Activated T-cell treated with anti-CD3 and anti-CD28 coated beads, Interleukin-2, amount 50 U/mL, for 4 hours (primary cell): ENCODE results near the gene ARGFX. TPM values are rescaled to one million over a fixed set of nuclear protein-coding genes. Genes with fewer than 3 reads are reported as not detected.
"Not testable (repeated sequence)": the region's sequence is repeated elsewhere in the genome, so short reads cannot be mapped to it uniquely, and the experiment has no call there.

Source experiments
- ATAC-seq, 2 donors: fragments of 200-7000 bp; cut with Tn5 transposase; one replicate each; pipeline ENCODE4 v1.10.0; 2021
- DNase-seq: peaks from one replicate; pipeline ENCODE4 v3.0.0-alpha.2; 2020
- H3K27me3 Mint-ChIP-seq: one replicate; pipeline ENCODE4 v1.8.0; 2021; ENCODE audit warnings: low read depth, mixed read lengths
- H3K36me3 Mint-ChIP-seq: one replicate; pipeline ENCODE4 v1.8.0; 2022; ENCODE audit warnings: mixed read lengths; ENCODE audit not compliant: insufficient read depth
- H3K4me1 Mint-ChIP-seq: one replicate; pipeline ENCODE4 v1.8.0; 2021; ENCODE audit warnings: low read depth, mixed read lengths
- H3K4me3 Mint-ChIP-seq: one replicate; pipeline ENCODE4 v1.8.0; 2021; ENCODE audit warnings: mild to moderate bottlenecking, moderate library complexity, mixed read lengths
- H3K9me3 Mint-ChIP-seq: one replicate; pipeline ENCODE4 v1.8.0; 2021; ENCODE audit warnings: mixed read lengths
- total RNA-seq, 3 donors: library from RNA; stranded (reverse); gene quantifications; one replicate each; pipeline ENCODE4 v1.2.1, GENCODE V29; 2021

ARGFX gene
- total RNA-seq, 3 donors from 2014 or later = not detected

DNA sequence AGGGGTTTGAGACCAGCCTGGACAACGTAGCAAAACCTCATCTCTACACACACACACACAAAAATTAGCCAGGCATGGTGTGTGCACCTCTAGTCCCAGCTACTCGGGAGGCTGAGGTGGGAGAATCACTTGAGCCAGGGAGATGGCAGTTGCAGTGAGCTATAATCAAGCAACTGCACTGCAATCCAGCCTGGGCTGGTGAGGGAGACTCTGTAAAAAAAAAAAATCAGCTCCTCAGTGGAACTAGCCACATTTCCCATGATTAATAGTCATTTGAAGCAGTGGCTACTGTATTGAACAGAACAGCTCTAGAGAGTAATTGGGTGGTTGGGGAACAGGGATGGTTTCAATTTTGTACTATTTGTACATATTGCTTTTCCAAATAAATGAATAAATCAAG lies 13.9 kb downstream of the ARGFX start:
- no peaks in the 10 kb centered on the region for H3K9me3 Mint-ChIP-seq

DNA sequence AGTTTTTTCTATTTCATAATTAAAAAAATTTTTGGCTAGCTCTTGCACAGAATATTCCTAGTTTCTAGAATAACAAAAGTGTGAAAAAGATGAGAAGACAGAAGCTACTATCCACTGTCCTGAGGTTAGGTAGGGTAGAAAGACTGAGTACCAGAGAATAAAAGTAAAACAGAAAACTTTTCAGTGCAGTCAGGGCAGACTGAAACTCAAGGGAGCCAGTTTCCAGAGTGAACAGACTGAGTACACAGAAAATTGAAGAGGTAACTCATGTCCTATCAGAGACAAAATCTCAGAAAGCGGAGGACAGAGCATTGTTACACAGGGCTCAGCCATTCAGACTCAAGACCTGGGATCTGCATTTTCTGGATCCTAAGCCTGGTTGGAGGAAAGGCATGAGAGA lies 16.7 kb downstream of the ARGFX start:
- ATAC-seq (no peak), DNase-seq (no peak)
- H3K4me1 Mint-ChIP-seq = no peaks in the 10 kb centered on the region
- no peak overlapping the region for H3K4me3 Mint-ChIP-seq
- no peaks in the 10 kb centered on the region for H3K9me3 Mint-ChIP-seq
- H3K27me3 Mint-ChIP-seq = peaks cover 10% of the 10 kb centered on the region
- no peaks in the 10 kb centered on the region for H3K36me3 Mint-ChIP-seq

More for the DNA sequence above, 13.9 kb downstream of the ARGFX start:
- Mint-ChIP-seq H3K4me1 (no peaks in the 10 kb centered on the region), H3K27me3 (peaks cover 10% of the 10 kb centered on the region), H3K4me3 (no peak overlapping the region), H3K36me3 (no peaks in the 10 kb centered on the region)
- ATAC-seq (no peak), DNase-seq (no peak)

DNA sequence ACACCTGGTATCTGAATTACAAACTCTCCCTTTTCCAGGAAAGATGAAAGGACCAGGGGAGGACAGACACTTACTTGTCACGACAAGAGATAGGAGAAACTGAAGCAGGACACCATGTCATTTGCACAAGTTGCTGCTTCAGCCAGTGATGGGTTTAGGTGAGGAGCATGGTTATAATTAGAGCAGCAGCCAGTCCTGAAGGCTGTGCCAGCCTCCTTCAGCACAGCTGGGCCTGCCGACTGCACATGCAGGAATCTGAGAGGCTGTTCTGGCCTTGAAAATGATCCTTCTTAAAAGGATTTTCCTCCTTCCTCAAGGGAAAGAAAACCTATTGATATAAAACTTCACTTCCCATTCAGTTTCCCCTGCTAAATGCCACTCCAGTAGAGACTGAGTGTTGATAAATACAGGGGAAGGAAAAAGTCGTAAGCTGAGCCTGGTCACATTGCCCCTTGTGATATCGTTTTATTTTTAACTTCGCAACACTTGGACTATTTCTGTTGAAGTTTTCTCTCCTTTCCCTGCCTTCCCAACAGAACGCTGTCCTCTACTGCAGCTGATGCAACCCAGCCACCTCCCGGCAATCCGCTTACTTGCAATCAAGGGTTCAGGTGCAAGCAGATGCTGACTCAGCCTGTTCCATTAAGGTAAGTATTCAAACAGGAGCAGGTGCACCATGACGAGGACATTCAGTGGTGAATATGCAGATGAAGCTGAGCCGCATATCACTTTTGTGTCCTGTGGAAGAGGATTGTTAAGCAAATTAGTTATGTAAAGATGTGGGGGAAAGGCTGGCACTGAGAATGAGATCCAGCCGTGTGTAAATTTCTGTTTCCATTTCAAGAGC lies 25.3 kb downstream of the ARGFX start, which contains the start of gene FBXO40:
TSS of gene FBXO40 (plus strand) at position 524 of the 847 bp plus-strand sequence. CDS start 27,197 bp downstream, outside the sequence.
- no peak within 1 kb of the TSS for H3K4me3 Mint-ChIP-seq
- DNase-seq (no peak), ATAC-seq (no peak)
- no peaks in the 10 kb centered on the region for H3K36me3 Mint-ChIP-seq
- H3K4me1 Mint-ChIP-seq = no peaks in the 10 kb centered on the region
- H3K27me3 Mint-ChIP-seq = peaks cover 2% of the 10 kb centered on the region
- no peaks in the 10 kb centered on the region for H3K9me3 Mint-ChIP-seq

DNA sequence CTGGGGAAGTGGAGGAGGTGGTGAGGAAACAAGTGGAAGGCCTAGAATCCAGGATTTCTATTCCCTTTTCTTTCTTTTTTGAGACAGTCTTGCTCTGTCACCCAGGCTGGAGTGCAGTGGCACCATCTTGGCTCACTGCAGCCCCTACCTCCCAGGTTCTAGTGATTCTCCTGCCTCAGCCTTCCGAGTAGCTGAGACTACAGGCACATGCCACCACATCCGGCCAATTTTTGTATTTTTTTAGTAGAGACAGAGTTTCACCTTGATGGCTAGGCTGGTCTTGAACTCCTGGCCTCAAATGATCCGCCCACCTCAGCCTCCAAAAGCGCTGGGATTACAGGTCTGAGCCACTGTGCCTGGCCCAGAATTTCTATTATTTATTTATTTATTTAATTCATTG lies 26.1 kb downstream of the ARGFX start:
- H3K4me1 Mint-ChIP-seq, H3K27me3 Mint-ChIP-seq, DNase-seq, H3K9me3 Mint-ChIP-seq, ATAC-seq, H3K4me3 Mint-ChIP-seq, H3K36me3 Mint-ChIP-seq: not testable (repeated sequence)

DNA sequence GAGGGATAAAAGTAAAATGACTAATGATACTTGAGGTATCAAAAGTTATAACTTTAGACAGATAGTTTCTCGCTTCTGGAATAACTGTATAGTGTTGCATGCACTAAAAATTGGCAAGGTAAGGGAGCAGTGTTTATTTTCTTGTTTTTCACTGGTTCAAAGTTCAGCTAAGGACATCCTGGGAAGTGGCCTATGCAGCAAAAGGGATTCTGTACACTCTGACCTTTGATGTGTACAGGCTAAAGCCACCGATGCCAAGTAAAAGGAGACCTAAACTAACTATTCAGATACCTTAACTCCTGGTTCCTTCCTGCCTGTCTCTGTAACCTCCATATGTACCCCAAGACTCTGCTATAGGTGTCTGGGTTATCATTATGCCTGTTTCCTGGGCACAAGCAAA lies 27.1 kb downstream of the ARGFX start:
- Mint-ChIP-seq H3K4me3 (no peak overlapping the region), H3K9me3 (no peaks in the 10 kb centered on the region), H3K4me1 (no peaks in the 10 kb centered on the region), H3K27me3 (peaks cover 2% of the 10 kb centered on the region), H3K36me3 (no peaks in the 10 kb centered on the region)
- ATAC-seq = no peak
- DNase-seq = no peak

DNA sequence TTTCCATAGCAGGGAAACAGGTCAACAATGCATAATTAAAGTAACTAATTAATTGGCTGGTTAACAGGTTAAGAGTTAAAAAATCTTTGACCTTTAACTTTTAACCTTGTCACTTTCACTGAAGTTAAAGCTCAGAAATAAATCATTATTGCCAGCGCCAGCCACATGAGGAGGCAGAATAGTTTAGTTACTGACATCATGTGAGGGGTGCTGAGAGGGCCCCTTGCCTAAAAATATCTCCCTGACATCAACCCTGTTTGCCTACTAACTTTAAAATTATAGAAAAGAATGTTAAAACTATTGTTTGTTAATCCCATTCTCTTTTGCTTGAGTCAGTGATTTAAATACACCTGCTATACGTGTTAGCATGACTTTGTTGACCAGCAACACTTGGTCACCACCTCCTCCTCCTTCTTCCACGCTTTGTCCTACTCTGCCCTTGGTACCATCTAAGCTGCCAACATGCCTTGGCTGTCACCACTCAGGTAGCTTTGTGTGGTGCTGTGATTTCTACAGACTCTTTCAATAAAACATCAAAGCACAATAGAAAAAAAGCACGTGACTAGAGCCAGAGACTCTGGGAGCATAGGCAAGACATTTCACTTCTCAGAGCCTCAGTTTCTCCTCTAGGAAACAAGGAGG lies 28.1 kb downstream of the ARGFX start:
- Mint-ChIP-seq H3K4me1 (no peaks in the 10 kb centered on the region), H3K36me3 (no peaks in the 10 kb centered on the region), H3K27me3 (peaks cover 2% of the 10 kb centered on the region), H3K4me3 (no peak overlapping the region), H3K9me3 (no peaks in the 10 kb centered on the region)
- DNase-seq (no peak), ATAC-seq (no peak)

DNA sequence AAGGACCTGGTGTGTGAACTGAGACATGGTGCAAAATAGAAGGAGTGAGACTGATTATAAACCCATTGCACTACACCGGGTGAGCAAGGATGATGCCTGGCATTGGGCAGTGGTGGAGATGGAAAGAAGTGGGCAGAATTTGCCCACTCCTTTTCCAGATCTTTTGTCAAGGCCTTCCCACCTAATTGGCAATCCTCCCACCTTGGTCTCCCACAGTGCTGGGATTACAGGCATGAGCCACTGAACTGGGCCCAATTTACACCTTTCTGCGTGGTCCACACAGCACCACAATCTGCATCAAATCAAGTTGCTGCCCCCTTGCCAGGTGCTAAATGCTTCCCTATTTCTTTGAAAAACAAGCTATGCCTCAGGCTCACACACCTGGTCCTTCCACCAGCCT lies 30.8 kb downstream of the ARGFX start:
- Mint-ChIP-seq H3K36me3 (no peaks in the 10 kb centered on the region), H3K4me1 (no peaks in the 10 kb centered on the region), H3K4me3 (no peak overlapping the region), H3K27me3 (no peaks in the 10 kb centered on the region), H3K9me3 (no peaks in the 10 kb centered on the region)
- ATAC-seq (no peak), DNase-seq (no peak)

DNA sequence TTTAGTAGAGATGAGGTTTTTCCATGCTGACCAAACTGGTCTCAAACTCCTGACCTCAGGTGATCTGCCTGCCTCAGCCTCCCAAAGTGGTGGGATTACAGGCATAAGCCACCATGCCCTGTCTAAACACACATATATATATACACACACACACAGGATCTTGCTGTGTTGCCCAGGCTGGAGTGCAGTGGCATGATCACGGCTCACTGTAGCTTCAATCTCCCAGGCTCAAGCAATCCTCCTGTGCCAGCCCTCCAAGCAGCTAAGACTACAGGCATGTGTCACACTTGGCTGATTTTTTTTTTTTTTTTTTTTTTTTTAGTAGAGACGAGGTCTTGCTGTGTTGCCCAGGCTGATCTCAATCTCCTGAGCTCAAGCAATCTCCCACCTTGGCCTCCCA lies 32.2 kb downstream of the ARGFX start:
- not testable (repeated sequence) for ATAC-seq, H3K4me1 Mint-ChIP-seq

DNA sequence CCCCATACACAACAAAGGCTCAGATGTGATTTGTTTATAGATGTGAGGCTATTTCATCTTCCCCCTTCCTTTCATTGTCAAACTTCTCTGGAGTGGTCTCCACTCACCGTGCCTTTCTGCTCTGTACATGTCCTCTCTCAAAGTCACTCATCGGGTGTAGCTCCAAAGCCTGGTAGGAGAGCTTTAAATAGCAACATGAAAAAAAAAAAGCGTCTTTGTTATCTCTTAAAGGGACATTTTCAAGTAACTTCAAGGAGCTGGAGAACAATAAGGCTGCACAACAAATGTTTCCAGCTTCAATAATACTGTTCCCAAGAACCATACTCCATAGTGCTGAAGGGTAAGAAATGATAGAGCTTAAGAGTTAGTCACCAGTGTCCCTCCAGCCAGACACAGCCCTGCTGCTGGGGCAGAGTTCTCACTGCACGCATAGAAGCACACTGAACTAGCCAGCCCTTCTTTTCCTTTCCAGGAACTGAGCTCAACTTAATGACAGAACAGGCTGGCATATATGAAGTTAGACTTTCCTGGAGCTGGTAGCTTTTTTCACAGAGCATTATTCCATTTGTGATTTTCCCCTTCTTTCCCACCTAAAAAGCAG lies 33.6 kb downstream of the ARGFX start:
- Mint-ChIP-seq H3K36me3 (no peaks in the 10 kb centered on the region), H3K4me1 (no peaks in the 10 kb centered on the region), H3K4me3 (no peak overlapping the region), H3K27me3 (no peaks in the 10 kb centered on the region), H3K9me3 (no peaks in the 10 kb centered on the region)
- DNase-seq = no peak
- no peak for ATAC-seq

More for the DNA sequence above, 32.2 kb downstream of the ARGFX start:
- not testable (repeated sequence) for DNase-seq, H3K4me3 Mint-ChIP-seq, H3K36me3 Mint-ChIP-seq, H3K9me3 Mint-ChIP-seq, H3K27me3 Mint-ChIP-seq

DNA sequence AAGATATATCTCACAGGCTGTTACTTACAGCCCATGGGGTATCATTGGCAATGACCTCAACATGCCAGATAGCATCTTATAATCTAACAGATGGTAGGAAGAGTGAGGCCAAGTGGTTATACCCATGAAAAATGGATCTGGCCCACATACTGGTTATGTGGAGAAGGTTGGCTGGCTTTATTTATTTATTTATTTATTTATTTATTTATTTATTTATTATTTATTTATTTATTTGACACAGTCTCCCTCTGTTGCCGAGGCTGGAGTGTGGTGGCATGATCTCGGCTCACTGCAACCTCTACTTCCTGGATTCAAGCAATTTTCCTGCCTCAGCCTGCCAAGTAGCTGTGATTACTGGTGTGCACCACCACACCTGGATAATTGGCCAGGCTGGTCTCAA lies 37.0 kb downstream of the ARGFX start:
- Mint-ChIP-seq H3K4me1 (no peaks in the 10 kb centered on the region), H3K27me3 (no peaks in the 10 kb centered on the region)
- DNase-seq = no peak

DNA sequence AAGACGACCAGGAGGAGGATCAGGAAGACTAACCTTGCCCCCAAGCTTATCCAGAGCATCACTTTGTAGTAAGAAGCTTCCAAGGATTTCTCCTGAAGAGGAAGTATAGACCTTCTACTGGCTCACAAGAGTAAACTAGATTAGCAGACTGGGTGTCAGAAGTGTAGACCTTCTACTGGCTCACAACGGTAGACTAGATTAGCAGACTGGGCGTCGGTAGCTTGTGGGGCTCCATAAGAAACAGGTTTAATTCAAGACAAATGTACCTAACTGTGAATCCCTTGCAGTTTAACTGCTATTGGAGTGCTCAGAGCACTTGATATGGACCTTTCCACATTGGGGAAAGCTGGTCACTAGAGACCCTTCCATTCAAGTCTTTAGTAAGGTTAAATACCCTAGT lies 38.4 kb downstream of the ARGFX start:
- ATAC-seq = no peak
- H3K4me1 Mint-ChIP-seq = no peaks in the 10 kb centered on the region

More for the DNA sequence above, 37.0 kb downstream of the ARGFX start:
- Mint-ChIP-seq H3K9me3 (no peaks in the 10 kb centered on the region), H3K4me3 (no peak overlapping the region), H3K36me3 (no peaks in the 10 kb centered on the region)
- no peak for ATAC-seq

More for the DNA sequence above, 38.4 kb downstream of the ARGFX start:
- Mint-ChIP-seq H3K4me3 (no peak overlapping the region), H3K27me3 (no peaks in the 10 kb centered on the region), H3K9me3 (no peaks in the 10 kb centered on the region), H3K36me3 (no peaks in the 10 kb centered on the region)
- no peak for DNase-seq

Other genes starting within 250 kb of the ARGFX start
- 1 to 10 TPM; 2.9 to 4.4 (median 3.8) TPM for gene POLQ, start 22.0 kb upstream of the ARGFX start, total RNA-seq
- gene FBXO40, start 25.4 kb downstream of the ARGFX start, total RNA-seq = not detected
- 100 to 1,000 TPM; 189 to 221 (median 208) TPM for gene HCLS1, start 93.0 kb downstream of the ARGFX start, total RNA-seq
- 10 to 100 TPM; 11.3 to 11.8 (median 11.3) TPM for gene GOLGB1, start 181.8 kb downstream of the ARGFX start, total RNA-seq